Activated T-cell treated with anti-CD3 and anti-CD28 coated beads for 24 hours (primary cell): Measurements from ENCODE around the gene OR4D6.
"Not testable (repeated sequence)": the region's sequence is repeated elsewhere in the genome, so short reads cannot be mapped to it uniquely, and the experiment has no call there.

Experiments used
- DNase-seq: peaks from one replicate; pipeline ENCODE4 v3.0.0-alpha.2; 2020; ENCODE audit warnings: low read depth

The OR4D6 gene

DNA sequence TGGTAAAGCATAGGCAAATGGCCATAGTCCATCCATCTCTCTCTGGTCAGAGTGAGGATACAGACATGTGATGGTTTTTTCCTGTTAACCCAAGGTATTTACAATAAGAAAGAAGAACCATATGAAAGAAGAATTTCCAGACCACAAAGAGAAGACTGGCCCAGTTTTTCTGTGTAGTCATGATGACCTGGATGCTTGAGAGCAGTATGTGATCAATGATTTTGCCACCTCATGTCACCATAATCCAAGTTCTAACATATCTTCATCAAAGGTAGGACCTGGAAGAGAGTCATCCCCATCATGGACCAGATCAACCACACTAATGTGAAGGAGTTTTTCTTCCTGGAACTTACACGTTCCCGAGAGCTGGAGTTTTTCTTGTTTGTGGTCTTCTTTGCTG, at the start of gene OR4D6:
OR4D6 (plus strand) TSS at position 301 of the 400 bp plus-strand sequence; CDS start at position 301, 0 bp downstream.
- DNase-seq = no peak

DNA sequence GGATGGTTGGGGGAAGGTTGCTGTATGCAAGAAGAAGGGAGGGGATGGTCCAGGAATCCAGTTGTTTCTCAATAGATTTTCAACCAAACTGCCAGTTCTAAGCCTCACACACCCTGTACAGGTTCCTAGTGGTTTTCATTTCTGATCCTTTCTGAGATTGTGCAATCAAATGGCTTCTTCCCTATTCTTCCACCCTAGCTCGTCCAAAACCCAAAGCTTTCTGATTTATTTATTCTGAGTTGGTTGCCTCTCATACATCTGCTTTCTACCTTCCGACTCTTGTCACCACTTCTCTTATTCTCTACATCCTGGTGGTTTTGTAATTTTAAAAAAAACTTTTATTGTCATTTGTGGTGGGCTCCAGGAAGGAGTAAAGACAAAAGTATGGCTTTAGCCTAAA, 43.1 kb upstream of the OR4D6 start:
- DNase-seq = no peak

DNA sequence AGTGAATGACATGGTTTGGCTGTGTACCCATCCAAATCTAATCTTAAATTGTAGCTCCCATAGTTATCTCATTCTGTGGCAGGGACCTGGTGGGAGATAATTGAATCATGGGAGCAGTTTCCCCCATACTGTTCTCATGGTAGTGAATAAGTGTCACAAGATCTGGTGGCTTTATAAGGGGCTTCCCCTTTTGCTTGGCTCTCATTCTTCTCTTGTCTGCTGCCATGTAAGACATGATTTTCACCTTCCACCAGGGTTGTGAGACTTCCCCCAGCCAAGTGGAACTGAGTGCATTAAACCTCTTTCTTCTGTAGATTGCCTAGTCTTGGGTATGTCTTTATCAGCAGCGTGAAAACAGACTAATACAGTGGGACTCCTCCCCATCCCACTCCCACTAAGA, 41.6 kb upstream of the OR4D6 start:
- no peak for DNase-seq

DNA sequence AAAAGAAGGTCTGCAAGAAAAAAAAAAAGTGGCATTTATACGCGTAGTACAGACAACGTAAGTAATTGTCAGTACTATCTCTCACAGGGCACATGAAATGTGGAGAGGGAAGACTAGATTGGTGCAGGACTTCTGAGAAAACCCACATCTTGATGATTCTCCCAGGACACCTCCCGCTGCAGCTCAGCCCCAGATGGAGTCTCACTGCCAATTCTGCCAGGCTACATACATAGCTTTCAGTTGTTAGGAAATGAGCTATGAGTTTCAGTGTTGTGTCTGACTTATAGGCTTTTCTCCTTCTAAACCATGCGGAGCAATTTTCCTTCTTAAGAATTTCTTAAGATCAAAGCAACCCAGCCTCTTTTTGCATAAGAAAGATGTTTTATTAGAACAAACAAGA, 40.1 kb upstream of the OR4D6 start:
- no peak for DNase-seq

DNA sequence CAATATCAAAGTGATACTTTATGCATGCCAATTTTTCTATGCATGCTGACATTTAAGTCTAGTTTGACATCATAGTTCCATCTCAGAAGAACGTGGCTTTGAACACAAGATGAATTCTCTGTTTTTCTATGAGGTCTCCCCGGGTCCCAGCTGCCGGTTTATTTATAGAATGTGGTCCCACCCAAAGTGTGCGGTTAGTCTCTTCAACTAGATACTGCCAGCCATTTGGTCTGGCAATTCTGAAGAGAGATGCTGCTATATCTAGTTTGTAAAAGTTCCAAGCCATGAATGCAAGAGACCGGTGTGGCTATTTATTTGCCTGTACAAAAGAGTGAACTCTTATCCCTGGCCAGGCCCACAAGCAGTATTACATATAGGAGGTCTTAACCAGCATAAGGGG, 39.7 kb upstream of the OR4D6 start:
- no peak for DNase-seq

DNA sequence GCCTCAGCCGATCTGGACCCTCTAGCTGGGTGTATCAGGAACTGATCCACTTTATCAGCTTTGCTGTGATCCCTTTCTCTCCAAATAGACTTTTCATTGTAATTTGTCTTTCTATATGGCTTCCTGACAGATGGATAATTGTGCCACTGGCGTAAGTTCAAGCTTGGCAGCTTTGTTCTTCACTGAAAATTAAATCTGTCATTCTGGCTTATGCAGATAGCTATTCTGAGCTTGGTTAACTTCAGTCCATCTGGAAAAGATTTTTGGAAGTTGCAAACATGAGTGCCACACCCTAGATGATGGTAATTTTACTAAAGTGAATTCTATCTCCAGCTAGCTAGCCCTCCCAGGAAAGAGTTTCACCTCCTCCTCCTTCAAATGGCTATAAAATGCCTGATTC, 38.6 kb upstream of the OR4D6 start:
- no peak for DNase-seq

- DNase-seq = no peak
Measured at GRCh38 chr11:59423835-59424234, 32.9 kb upstream of the OR4D6 start.

GRCh38 chr11:59425131-59425530, 31.6 kb upstream of the OR4D6 start:
- no peak for DNase-seq

DNA sequence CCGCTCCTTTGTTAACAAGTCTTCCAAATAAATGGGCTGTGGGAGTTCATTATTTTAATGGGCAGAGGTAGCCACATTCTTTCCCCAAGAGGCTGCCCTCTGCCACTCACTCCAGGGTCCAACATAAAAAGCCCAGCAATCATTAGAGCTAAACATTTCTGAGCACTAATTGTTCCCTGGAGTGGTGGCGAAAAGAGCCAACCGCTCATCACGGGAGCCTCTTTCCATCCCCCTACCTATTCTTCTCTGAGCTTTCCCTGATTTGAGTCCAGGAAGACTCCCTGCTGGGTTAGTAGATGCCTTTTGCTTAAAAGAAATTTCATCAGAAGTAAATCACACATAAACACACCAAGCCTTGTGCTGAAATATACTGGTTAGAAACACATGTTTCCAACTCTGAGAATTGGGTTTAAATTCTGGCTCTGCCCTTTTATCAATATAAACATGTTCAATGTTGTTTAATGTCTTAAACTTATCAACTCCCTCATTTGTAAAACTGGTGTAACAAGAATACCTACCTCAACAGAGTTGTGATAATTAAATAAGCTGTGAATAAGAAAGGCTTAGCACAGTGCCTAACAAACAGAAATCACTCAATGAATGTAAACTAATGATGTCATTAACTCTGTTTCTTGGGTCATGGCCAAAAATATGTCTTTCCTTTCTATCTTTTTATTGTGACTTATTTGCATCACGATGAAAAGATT, 30.2 kb upstream of the OR4D6 start, which contains the start of gene OR5A2:
OR5A2 (minus strand) TSS at position 53 of the 707 bp plus-strand sequence. CDS start 3,460 bp downstream, outside the sequence.
- DNase-seq = no peak

- no peak for DNase-seq
Measured at GRCh38 chr11:59427068-59427382, 29.7 kb upstream of the OR4D6 start.

- DNase-seq = peak; percentile 23
Measured at GRCh38 chr11:59429924-59430516, 26.7 kb upstream of the OR4D6 start.

- no peak for DNase-seq
Measured at GRCh38 chr11:59436169-59436568, 20.6 kb upstream of the OR4D6 start, which contains the start of gene OR5A1. Gene OR5A1 (plus strand): TSS chr11:59436469. CDS start chr11:59443169, 6,700 bp downstream.

- no peak for DNase-seq
Measured at GRCh38 chr11:59437770-59438169, 19.0 kb upstream of the OR4D6 start.

DNA sequence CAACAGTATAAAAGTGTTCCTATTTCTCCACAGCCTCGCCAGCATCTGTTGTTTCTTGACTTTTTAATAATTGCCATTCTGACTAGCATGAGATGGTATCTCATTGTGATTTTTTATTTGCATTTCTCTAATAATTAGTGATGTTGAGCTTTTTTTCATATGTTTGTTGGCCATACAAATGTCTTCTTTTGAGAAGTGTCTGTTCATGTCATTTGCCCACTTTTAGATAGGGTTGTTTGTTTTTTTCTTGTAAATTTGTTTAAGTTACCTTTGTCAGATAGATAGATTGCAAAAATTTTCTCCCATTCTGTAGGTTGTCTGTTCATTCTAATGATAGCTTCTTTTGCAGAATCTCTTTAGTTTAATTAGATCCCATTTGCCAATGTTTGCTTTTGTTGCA, 11.1 kb upstream of the OR4D6 start:
- not testable (repeated sequence) for DNase-seq

DNA sequence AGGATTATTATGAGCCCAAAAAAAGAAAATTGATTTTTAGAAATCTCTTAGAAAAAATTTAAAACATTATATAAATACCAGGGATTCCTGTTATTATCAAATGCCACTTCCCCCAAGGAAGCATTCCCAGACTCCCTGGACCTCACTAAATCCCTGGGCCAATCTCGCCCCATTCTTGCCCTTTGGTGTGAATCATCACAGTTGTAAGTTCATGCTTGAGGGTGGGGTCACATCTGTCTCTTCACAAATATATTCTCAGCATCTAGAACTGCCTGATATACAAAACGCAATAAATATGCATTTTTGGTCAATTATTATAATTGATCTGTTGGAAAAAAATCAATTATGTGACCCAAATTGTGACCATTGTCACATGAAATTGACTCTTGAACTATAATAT, 8.3 kb upstream of the OR4D6 start:
- DNase-seq = no peak

DNA sequence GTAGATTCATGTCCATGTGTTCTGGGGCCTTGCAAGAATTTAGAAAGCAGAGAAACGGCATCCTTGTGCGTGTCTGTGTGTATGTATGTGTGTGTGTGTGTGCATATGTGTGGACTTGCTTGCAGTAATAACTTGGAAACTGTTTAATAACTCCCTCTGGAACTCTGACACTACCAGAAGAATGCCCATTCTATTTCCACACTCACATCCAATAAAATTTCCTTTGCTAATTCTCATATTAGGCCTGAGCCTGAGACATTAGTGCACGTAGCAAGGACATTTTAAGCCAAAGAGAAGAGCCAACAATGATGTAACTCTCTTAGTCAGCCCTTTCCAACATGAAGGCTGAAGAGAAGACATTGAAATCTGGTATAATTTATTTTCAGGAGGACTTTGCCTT, 3.2 kb downstream of the OR4D6 start:
- no peak for DNase-seq

GRCh38 chr11:59463190-59463641, 6.5 kb downstream of the OR4D6 start:
- DNase-seq = no peak

DNA sequence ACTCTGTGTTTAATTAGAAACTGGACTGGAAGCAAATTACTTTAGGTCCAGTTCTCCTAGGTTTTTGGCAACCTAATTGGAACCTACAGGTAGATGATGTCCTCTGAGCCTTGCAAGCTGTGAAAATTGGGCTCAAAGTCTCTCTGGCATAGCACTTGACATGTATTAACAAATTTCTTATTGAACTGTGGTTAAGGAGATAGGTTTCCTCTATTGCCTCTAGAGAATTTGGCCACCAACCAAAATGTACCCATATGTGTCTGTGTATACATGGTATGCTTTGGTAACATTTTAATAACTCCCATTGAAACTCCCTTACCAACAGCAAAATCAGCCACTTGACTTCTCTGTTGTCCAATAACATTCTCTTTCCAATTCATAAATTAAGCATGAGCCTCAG, 16.3 kb downstream of the OR4D6 start, which contains the start of gene OR4D10:
OR4D10 (plus strand) TSS at position 301 of the 400 bp plus-strand sequence. CDS start 4,115 bp downstream, outside the sequence.
- DNase-seq = no peak

GRCh38 chr11:59475176-59475575, 18.4 kb downstream of the OR4D6 start:
- DNase-seq = no peak

DNA sequence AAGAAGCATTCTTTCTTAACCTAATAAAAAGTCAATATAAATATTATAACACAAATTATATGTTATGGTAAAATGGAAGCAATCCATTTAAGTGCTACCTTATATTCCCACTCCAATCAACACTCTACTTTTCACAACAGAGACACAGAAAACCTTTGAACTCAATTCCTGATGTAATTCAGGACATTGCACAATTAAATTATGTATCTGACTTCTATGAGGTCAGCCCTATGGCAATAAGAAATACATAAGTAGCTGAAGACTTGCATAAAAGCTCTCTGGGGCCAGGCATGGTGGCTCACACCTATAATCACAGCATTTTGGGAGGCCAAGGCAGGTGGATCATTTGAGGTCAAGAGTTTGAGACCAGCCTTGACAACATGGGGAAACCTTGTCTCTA, 23.1 kb downstream of the OR4D6 start:
- no peak for DNase-seq

GRCh38 chr11:59480359-59480758, 23.6 kb downstream of the OR4D6 start:
- DNase-seq = no peak

DNA sequence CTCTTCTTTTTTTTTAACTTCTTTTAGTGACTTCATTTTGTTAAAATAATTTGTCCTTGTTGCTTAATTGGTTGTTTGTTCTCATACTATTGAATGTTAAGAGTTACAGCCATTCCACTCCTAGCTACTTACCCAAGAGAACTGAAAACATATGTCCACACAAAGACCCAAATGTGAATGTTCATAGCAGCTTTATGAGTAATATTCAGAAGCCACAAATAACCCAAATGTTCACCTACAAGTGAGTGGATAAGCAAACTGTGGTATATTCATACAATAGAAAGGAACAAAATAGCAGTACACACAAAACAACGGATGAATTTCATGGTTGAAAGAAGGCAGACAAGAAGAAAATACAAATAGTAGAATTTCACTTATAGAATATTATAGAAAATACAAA, 45.2 kb downstream of the OR4D6 start:
- DNase-seq = no peak

GRCh38 chr11:59503276-59503675, 46.5 kb downstream of the OR4D6 start, which contains the start of gene OR4D11:
Gene OR4D11 (plus strand): TSS chr11:59503576. CDS start chr11:59503576, 0 bp downstream.
- DNase-seq = no peak
